ENCODE measurements around the gene C16orf82. TPM values are rescaled to one million over a fixed set of nuclear protein-coding genes. Genes with fewer than 3 reads are reported as not detected.
"Not testable (repeated sequence)": the region's sequence is repeated elsewhere in the genome, so short reads cannot be mapped to it uniquely, and the experiment has no call there.

C16orf82 gene
- total RNA-seq, 8 experiments from 2014 or later: 0.17 to 1.2 (median 0.67) TPM; not detected in 3

- Histone ChIP-seq H3K4me1 (replicated peaks in 1 of 2) (peaks cover 6 to 9% of the 10 kb centered on the region in 2 donors), H3K4me3 (no peak overlapping the region), H3K27ac (peak overlapping the region in 1 of 2 donors; percentile 13)
- in situ Hi-C loops (cut with MboI; ENCODE audit: low pct_unique_long_range_greater_than_20kb in 2 of 9, low sequenced_read_pairs in 9 of 9, unreplicated experiment in 9 of 9): no loop called here
- ATAC-seq (replicated peaks in 6 of 8): peak in 4 of 8 experiments; percentile 19 to 90 (median 78)
- WGBS, 10 experiments: 55 to 75% (median 61%) methylated on average over 1 to 13 of the region's 16 CpGs; no CpG with 5 or more reads in 1 of the 10 experiments
These were observed 14.7 kb upstream of the C16orf82 start for GRCh38 chr16:27052007-27052406.

DNA sequence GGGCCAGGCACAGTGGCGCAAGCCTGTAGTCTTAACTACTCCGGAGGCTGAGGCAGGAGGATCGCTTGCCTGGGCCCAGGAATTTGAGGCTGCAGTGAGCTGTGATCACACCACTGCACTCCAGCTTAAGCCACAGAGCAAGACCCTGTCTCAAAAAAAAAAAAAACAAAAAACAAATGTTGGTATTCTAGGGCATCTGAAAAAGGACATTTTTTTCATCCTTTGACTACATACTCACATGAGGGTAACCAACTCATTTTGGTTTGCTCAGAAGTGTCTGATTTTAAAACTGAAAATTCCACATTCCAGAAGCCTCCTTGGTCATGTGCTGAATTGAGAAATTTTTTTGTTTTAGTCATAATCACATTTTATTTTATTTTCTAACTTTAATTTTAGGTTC, 12.7 kb upstream of the C16orf82 start:
- in situ Hi-C loops (cut with MboI; ENCODE audit: low pct_unique_long_range_greater_than_20kb in 2 of 9, low sequenced_read_pairs in 9 of 9, unreplicated experiment in 9 of 9): no loop called here
- ATAC-seq (replicated peaks in 6 of 8): no peak
- no peak overlapping the region for H3K4me3 ChIP-seq
- WGBS, 10 experiments: 80% methylated on average over 1 of the region's 3 CpGs; no CpG with 5 or more reads in 8 of the 10 experiments
- H3K4me1 ChIP-seq (replicated peaks in 1 of 2): peaks cover 6 to 9% of the 10 kb centered on the region in 2 donors
- no peak overlapping the region for H3K27ac ChIP-seq

GRCh38 chr16:27058299-27058698, 8.4 kb upstream of the C16orf82 start:
- WGBS, 10 experiments: 25 to 83% (median 60%) methylated on average over 1 to 3 of the region's 3 CpGs; no CpG with 5 or more reads in 5 of the 10 experiments
- in situ Hi-C loops (cut with MboI; ENCODE audit: low pct_unique_long_range_greater_than_20kb in 2 of 9, low sequenced_read_pairs in 9 of 9, unreplicated experiment in 9 of 9): no loop called here
- no peak overlapping the region for H3K4me3 ChIP-seq
- no peak overlapping the region for H3K27ac ChIP-seq
- no peaks in the 10 kb centered on the region for H3K4me1 ChIP-seq (replicated peaks in 1 of 2)
- ATAC-seq (replicated peaks in 6 of 8): no peak

GRCh38 chr16:27070776-27071175, 4.0 kb downstream of the C16orf82 start:
- 60 to 80% methylated on average over 1 of the region's 6 CpGs; no CpG with 5 or more reads in 8 of the 10 experiments for WGBS, 10 experiments
- Histone ChIP-seq H3K27ac (no peak overlapping the region), H3K4me1 (replicated peaks in 1 of 2) (peaks cover 17 to 19% of the 10 kb centered on the region in 2 donors), H3K4me3 (no peak overlapping the region)
- in situ Hi-C loops (cut with MboI; ENCODE audit: low pct_unique_long_range_greater_than_20kb in 2 of 9, low sequenced_read_pairs in 9 of 9, unreplicated experiment in 9 of 9): no loop called here
- ATAC-seq (replicated peaks in 6 of 8): no peak

- H3K27ac ChIP-seq: no peak overlapping the region
- ATAC-seq (replicated peaks in 6 of 8): no peak
- in situ Hi-C loops (cut with MboI; ENCODE audit: low pct_unique_long_range_greater_than_20kb in 2 of 9, low sequenced_read_pairs in 9 of 9, unreplicated experiment in 9 of 9): no loop called here
- 30 to 89% (median 73%) methylated on average over 1 to 8 of the region's 11 CpGs; no CpG with 5 or more reads in 4 of the 10 experiments for WGBS, 10 experiments
- no peaks in the 10 kb centered on the region for H3K4me1 ChIP-seq (replicated peaks in 1 of 2)
- H3K4me3 ChIP-seq: no peak overlapping the region
These were observed 7.0 kb downstream of the C16orf82 start for GRCh38 chr16:27073733-27074132.

DNA sequence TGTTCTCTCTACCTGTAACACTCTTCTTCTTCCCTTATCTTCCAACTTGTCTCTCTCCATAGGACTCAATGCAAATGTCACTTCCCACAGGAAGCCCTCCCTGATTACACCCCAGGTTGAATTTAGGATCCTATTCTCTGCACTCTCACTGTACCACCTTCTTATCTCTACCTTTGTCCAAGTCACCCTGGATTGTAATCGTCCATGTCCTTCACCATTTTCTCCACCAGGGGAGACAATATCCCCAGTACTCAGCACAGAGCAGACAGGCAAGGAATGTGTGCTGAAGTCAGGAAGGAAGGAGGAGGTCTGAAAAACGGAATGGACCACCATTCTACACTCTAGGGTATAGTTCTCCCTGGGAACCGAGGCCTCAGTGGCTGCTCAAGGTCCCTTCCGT, 14.2 kb downstream of the C16orf82 start:
- Histone ChIP-seq H3K27ac (no peak overlapping the region), H3K4me3 (no peak overlapping the region), H3K4me1 (replicated peaks in 1 of 2) (peaks cover 16 to 26% of the 10 kb centered on the region in 2 donors)
- 0 to 53% (median 14%) methylated on average over 1 to 4 of the region's 4 CpGs; no CpG with 5 or more reads in 1 of the 10 experiments for WGBS, 10 experiments
- in situ Hi-C loops (cut with MboI; ENCODE audit: low pct_unique_long_range_greater_than_20kb in 2 of 9, low sequenced_read_pairs in 9 of 9, unreplicated experiment in 9 of 9): loop anchor here in 1 of 9 experiments (25.0 kb wide), 1 partner anchor 1794 kb away; no protein-coding TSS in a partner anchor
- peak in 3 of 8 experiments; percentile 57 to 68 (median 63) for ATAC-seq (replicated peaks in 6 of 8)

DNA sequence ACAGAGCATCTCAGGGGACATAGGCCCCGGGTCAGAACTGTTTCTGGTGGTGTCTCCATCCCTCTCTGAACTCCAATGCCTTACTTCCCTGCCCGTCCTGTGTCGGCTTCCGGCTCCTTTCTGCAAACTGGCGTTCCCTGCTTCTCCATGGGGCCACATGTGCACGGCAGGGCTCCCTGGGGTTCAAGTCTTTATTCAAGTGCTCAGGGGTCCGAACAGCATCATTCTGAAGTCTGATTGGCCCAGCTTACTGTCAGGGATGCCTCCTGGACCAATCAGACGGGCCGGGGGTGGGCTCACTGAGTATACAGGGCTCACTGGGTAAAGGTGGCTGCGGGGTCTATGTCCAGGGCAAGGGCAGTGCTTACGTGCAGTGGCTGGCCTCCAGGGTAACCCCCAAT, 17.1 kb downstream of the C16orf82 start:
- Histone ChIP-seq H3K4me3 (no peak overlapping the region), H3K4me1 (replicated peaks in 1 of 2) (peaks cover 16 to 26% of the 10 kb centered on the region in 2 donors), H3K27ac (peak overlapping the region; percentile 46 to 81)
- in situ Hi-C loops (cut with MboI; ENCODE audit: low pct_unique_long_range_greater_than_20kb in 2 of 9, low sequenced_read_pairs in 9 of 9, unreplicated experiment in 9 of 9): loop anchor here in 1 of 9 experiments (25.0 kb wide), 1 partner anchor 1797 kb away; no protein-coding TSS in a partner anchor
- 0 to 75% (median 54%) methylated on average over 1 to 5 of the region's 11 CpGs; no CpG with 5 or more reads in 5 of the 10 experiments for WGBS, 10 experiments
- ATAC-seq (replicated peaks in 6 of 8): peak in 5 of 8 experiments; percentile 53 to 94 (median 90)

GRCh38 chr16:27084307-27085028, 17.7 kb downstream of the C16orf82 start:
- peaks cover 16 to 26% of the 10 kb centered on the region in 2 donors for H3K4me1 ChIP-seq (replicated peaks in 1 of 2)
- in situ Hi-C loops (cut with MboI; ENCODE audit: low pct_unique_long_range_greater_than_20kb in 2 of 9, low sequenced_read_pairs in 9 of 9, unreplicated experiment in 9 of 9): loop anchor here in 1 of 9 experiments (25.0 kb wide), 1 partner anchor 1797 kb away; no protein-coding TSS in a partner anchor
- no peak overlapping the region for H3K4me3 ChIP-seq
- peak overlapping the region; percentile 46 to 81 for H3K27ac ChIP-seq
- ATAC-seq (replicated peaks in 6 of 8): peak in 5 of 8 experiments; percentile 42 to 86 (median 74)
- WGBS, 10 experiments: 0 to 100% (median 55%) methylated on average over 1 to 4 of the region's 9 CpGs; no CpG with 5 or more reads in 4 of the 10 experiments

- Histone ChIP-seq H3K4me3 (no peak overlapping the region), H3K4me1 (replicated peaks in 1 of 2) (peaks cover 16 to 26% of the 10 kb centered on the region in 2 donors), H3K27ac (no peak overlapping the region)
- no peak for ATAC-seq (replicated peaks in 6 of 8)
- WGBS, 10 experiments: 0 to 83% (median 20%) methylated on average over 1 to 4 of the region's 6 CpGs; no CpG with 5 or more reads in 5 of the 10 experiments
- in situ Hi-C loops (cut with MboI; ENCODE audit: low pct_unique_long_range_greater_than_20kb in 2 of 9, low sequenced_read_pairs in 9 of 9, unreplicated experiment in 9 of 9): loop anchor here in 1 of 9 experiments (25.0 kb wide), 1 partner anchor 1798 kb away; no protein-coding TSS in a partner anchor
These were observed 18.5 kb downstream of the C16orf82 start for GRCh38 chr16:27085182-27085581.

- H3K4me3 ChIP-seq; ATAC-seq (replicated peaks in 6 of 8); H3K27ac ChIP-seq: not testable (repeated sequence)
- 49 to 100% (median 87%) methylated on average over 1 to 8 of the region's 9 CpGs; no CpG with 5 or more reads in 4 of the 10 experiments for WGBS, 10 experiments
- in situ Hi-C loops (cut with MboI; ENCODE audit: low pct_unique_long_range_greater_than_20kb in 2 of 9, low sequenced_read_pairs in 9 of 9, unreplicated experiment in 9 of 9): loop anchor here in 1 of 9 experiments (25.0 kb wide), 1 partner anchor 1799 kb away; no protein-coding TSS in a partner anchor
- H3K4me1 ChIP-seq (replicated peaks in 1 of 2): peaks cover 16 to 26% of the 10 kb centered on the region in 2 donors
These were observed 19.3 kb downstream of the C16orf82 start for GRCh38 chr16:27086031-27086430.

GRCh38 chr16:27088216-27088615, 21.5 kb downstream of the C16orf82 start:
- in situ Hi-C loops (cut with MboI; ENCODE audit: low pct_unique_long_range_greater_than_20kb in 2 of 9, low sequenced_read_pairs in 9 of 9, unreplicated experiment in 9 of 9): loop anchor here in 1 of 9 experiments (25.0 kb wide), 1 partner anchor 1801 kb away; no protein-coding TSS in a partner anchor
- no peak for ATAC-seq (replicated peaks in 6 of 8)
- Histone ChIP-seq H3K27ac (no peak overlapping the region), H3K4me1 (replicated peaks in 1 of 2) (peaks cover 16 to 17% of the 10 kb centered on the region in 2 donors), H3K4me3 (no peak overlapping the region)
- 0 to 43% (median 37%) methylated on average over 1 to 5 of the region's 5 CpGs; no CpG with 5 or more reads in 3 of the 10 experiments for WGBS, 10 experiments

GRCh38 chr16:27096375-27096774, 29.6 kb downstream of the C16orf82 start:
- Histone ChIP-seq H3K4me1 (replicated peaks in 1 of 2) (no peaks in the 10 kb centered on the region), H3K4me3 (no peak overlapping the region), H3K27ac (no peak overlapping the region)
- WGBS, 10 experiments: 80 to 100% (median 80%) methylated on average over 1 to 2 of the region's 2 CpGs; no CpG with 5 or more reads in 7 of the 10 experiments
- no peak for ATAC-seq (replicated peaks in 6 of 8)
- in situ Hi-C loops (cut with MboI; ENCODE audit: low pct_unique_long_range_greater_than_20kb in 2 of 9, low sequenced_read_pairs in 9 of 9, unreplicated experiment in 9 of 9): loop anchor here in 1 of 9 experiments (25.0 kb wide), 1 partner anchor 1809 kb away; no protein-coding TSS in a partner anchor

- Histone ChIP-seq H3K27ac (no peak overlapping the region), H3K4me3 (no peak overlapping the region), H3K4me1 (replicated peaks in 1 of 2) (no peaks in the 10 kb centered on the region)
- peak in 2 of 8 experiments; percentile 91 to 92 for ATAC-seq (replicated peaks in 6 of 8)
- WGBS, 10 experiments: 0 to 97% (median 60%) methylated on average over 1 to 6 of the region's 6 CpGs; no CpG with 5 or more reads in 1 of the 10 experiments
- in situ Hi-C loops (cut with MboI; ENCODE audit: low pct_unique_long_range_greater_than_20kb in 2 of 9, low sequenced_read_pairs in 9 of 9, unreplicated experiment in 9 of 9): loop anchor here in 1 of 9 experiments (25.0 kb wide), 1 partner anchor 1811 kb away; no protein-coding TSS in a partner anchor
These were observed 31.1 kb downstream of the C16orf82 start for GRCh38 chr16:27097800-27098230.
